Right lobe of liver (tissue), 6 donors: ENCODE data around the gene GGTA1. TPM values are rescaled to one million over a fixed set of nuclear protein-coding genes. Genes with fewer than 3 reads are reported as not detected.
A peak's percentile ranks its signal among the peaks of the same experiment; 100 is the strongest.

Experiments
- ATAC-seq, 4 donors: fragments of 200-7000 bp; cut with Tn5 transposase; one replicate each; pipeline ENCODE4 v1.9.1; 2020; ENCODE audit warnings: mild to moderate bottlenecking in 4 of 4, moderate library complexity in 4 of 4
- DNase-seq, 3 donors: peaks; one replicate each; pipeline ENCODE4 v3.0.0-alpha.2; 2020
- H3K27ac ChIP-seq, 3 donors: fragments of 200-600 bp; one replicate each; pipeline ENCODE4 v1.8.0; 2022
- H3K27me3 ChIP-seq, 2 donors: fragments of 200-600 bp; one replicate each; pipeline ENCODE4 v1.8.0; 2022
- H3K36me3 ChIP-seq, 4 donors: fragments of 200-600 bp; sonication (generic) in 1 of 4; one replicate each; pipeline versions ENCODE4 v1.5.1 to v1.8.0; 2017 to 2022; ENCODE audit warnings: control low read depth in 1 of 4
- H3K4me1 ChIP-seq, 4 donors: fragments of 200-600 bp; sonication (generic) in 1 of 4; one replicate each; pipeline versions ENCODE4 v1.5.1 to v1.8.0; 2017 to 2022; ENCODE audit warnings: control low read depth in 1 of 4
- H3K4me3 ChIP-seq, 3 donors: fragments of 200-600 bp; one replicate each; pipeline ENCODE4 v1.8.0; 2022
- H3K9me3 ChIP-seq, 4 donors: fragments of 200-600 bp; sonication (generic) in 1 of 4; one replicate each; pipeline versions ENCODE4 v1.5.1 to v1.8.0; 2017 to 2022; ENCODE audit warnings: control low read depth in 1 of 4
- CTCF ChIP-seq, 4 donors: fragments of 200-600 bp in 3 of 4; fragments of 450-650 bp in 1 of 4; IDR thresholded peaks; one replicate each; pipeline versions ENCODE4 v1.5.1 to v1.8.0; 2016 to 2022; ENCODE audit warnings: antibody characterized with exemption in 4 of 4, mild to moderate bottlenecking in 2 of 4
- POLR2A ChIP-seq: fragments of 450-650 bp; IDR thresholded peaks from one replicate; pipeline ENCODE4 v1.6.1; 2017; ENCODE audit warnings: antibody characterized with exemption, mild to moderate bottlenecking
- WGBS: methylation state at CpG from one replicate; pipeline ENCODE4 v1.1.6; 2018; ENCODE audit warnings: low coverage, low lambda C conversion rate; ENCODE audit not compliant: insufficient coverage; ENCODE audit errors: missing lambda C conversion rate; 5-methylcytosine and 5-hydroxymethylcytosine counted together
- intact Hi-C, 2 donors: fragments of 100-400 bp; cut with DNase I; formaldehyde crosslinking; loops; one replicate each; pipeline versions ENCODE4 v1.11.2 to v1.14.1; 2022
- total RNA-seq, 6 experiments: library from RNA; depleted of rRNA in 2 of 6; stranded (reverse); fragments of >200 nt in 2 of 6; fragmentation: NEBNext Ultra II Directional in 3 of 6; extraction: Animal tissue kit (Norgen Biotek cat#: 25700) in 3 of 6; gene quantifications; one replicate each; pipeline versions ENCODE4 v1.1.0 to v1.2.4, GENCODE V29; 2016 to 2023
- donor health status: DM: no; HTN: yes; CAD: no.
- donor health status: DM: no; HTN: no; CAD: no.
- donor health status: DM: no; HTN: no; CAD: no.
- donor health status: DM: no; HTN: yes; CAD: no.
- donor health status: DM: no; HTN: yes; CAD: no.

The GGTA1 gene
- total RNA-seq, 6 experiments from 2014 or later = 0.43 to 3.5 (median 1.5) TPM

DNA sequence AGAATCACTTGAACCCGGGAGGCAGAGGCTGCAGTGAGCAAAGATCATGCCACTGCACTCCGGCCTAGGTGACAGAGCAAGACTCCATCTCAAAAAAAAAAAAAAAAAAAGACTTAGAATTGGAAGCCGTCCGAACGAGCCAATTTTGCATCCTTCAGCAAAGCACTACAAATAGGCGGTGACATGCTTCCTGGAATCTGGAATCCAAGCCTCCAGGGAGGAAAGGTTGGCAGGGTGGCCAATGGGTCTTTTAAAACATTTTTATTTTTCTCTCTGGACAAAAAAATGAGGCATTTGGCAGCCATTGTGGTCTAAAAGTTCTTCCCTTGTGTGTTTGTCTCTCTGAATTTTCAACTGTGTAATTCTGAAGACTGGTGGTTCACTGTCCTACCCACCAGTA lies 26.4 kb downstream of the GGTA1 start:
- 82% methylated on average over 6 of the region's 6 CpGs for WGBS
- Histone ChIP-seq H3K36me3 (no peaks in the 10 kb centered on the region), H3K27ac (no peak overlapping the region), H3K4me1 (no peaks in the 10 kb centered on the region), H3K4me3 (no peak overlapping the region), H3K27me3 (no peaks in the 10 kb centered on the region), H3K9me3 (no peaks in the 10 kb centered on the region)
- TF ChIP-seq CTCF (IDR thresholded peaks at IDR 0.05) (no peak), POLR2A (no peak)
- intact Hi-C loops = no loop called here
- ATAC-seq = no peak
- no peak for DNase-seq

DNA sequence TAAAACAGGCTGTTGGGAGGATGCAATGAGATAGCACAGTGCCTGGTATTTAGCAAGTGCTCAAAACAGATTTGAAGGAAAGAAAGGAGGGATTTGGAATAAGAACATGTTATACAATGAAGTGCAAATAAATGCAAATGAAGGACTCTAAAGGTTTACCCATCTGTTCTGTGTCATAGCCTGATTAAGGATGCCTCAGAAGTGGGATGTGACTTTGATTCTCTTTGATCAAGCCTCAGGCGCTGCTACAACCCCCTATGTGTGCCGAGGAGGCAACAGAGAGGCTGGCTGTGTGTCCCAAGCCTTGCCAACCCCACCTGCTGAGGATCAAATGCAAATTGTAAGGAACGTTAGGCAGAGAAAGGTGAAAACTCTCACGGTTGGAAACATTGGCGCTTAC lies 27.2 kb downstream of the GGTA1 start:
- WGBS = 33% methylated on average over 4 of the region's 5 CpGs
- Histone ChIP-seq H3K9me3 (no peaks in the 10 kb centered on the region), H3K27ac (no peak overlapping the region), H3K27me3 (no peaks in the 10 kb centered on the region), H3K4me1 (no peaks in the 10 kb centered on the region), H3K36me3 (no peaks in the 10 kb centered on the region), H3K4me3 (no peak overlapping the region)
- ATAC-seq (no peak), DNase-seq (no peak)
- TF ChIP-seq CTCF (IDR thresholded peaks at IDR 0.05) = no peak
- no peak for TF ChIP-seq POLR2A
- intact Hi-C loops = no loop called here

DNA sequence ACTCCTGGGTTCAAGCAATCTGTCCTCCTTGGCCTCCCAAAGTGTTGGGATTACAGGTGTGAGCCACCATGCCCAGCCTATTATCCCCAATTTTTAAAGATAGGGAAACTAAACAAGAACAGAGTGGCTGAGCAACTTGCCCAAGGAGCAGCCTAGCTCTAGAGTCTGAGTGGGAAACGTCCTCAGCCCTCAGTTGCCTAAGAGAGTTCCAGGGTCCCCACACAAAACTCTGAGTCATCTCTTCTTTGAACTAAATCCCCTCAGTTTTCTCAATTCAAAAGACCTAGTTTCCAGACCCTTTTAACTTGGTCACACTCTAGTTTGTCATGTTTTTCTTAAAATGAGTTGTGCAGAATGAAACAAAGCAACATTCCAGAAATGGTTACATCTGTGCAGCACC lies 33.5 kb downstream of the GGTA1 start:
- TF ChIP-seq CTCF (IDR thresholded peaks at IDR 0.05) = no peak
- TF ChIP-seq POLR2A = no peak
- Histone ChIP-seq H3K27me3 (no peaks in the 10 kb centered on the region), H3K9me3 (no peaks in the 10 kb centered on the region), H3K36me3 (no peaks in the 10 kb centered on the region), H3K4me3 (no peak overlapping the region), H3K27ac (no peak overlapping the region), H3K4me1 (no peaks in the 10 kb centered on the region)
- no peak for ATAC-seq
- no peak for DNase-seq
- WGBS = 40% methylated on average over 1 of the region's 1 CpG
- intact Hi-C loops = no loop called here

DNA sequence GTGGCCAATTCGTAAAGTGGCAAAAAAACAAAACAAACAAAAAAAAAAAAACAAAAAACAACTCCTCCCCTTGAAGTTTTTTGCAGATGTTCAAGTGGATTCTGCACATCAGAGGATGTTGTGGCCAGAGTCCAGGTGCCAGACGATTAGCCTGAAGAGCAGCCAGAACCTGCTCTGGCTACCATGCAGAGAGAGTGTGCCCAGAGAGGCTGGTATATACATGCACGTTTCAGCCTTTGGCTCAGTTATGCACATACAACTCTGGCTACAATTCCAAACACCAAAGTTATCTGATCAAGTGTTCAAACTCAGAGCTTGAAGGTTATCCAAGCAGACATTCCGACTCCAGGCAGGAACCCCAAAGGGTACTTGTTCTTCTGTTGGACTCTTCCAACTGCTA lies 34.7 kb downstream of the GGTA1 start:
- intact Hi-C loops = no loop called here
- no peak overlapping the region for H3K4me3 ChIP-seq
- no peak for DNase-seq
- no peaks in the 10 kb centered on the region for H3K9me3 ChIP-seq
- H3K36me3 ChIP-seq = no peaks in the 10 kb centered on the region
- no peak overlapping the region for H3K27ac ChIP-seq
- WGBS = 34% methylated on average over 3 of the region's 4 CpGs
- TF ChIP-seq CTCF (IDR thresholded peaks at IDR 0.05) (no peak), POLR2A (no peak)
- ATAC-seq = peak in 1 of 4 donors; percentile 42
- no peaks in the 10 kb centered on the region for H3K27me3 ChIP-seq
- H3K4me1 ChIP-seq = no peaks in the 10 kb centered on the region
